Loucy (cell line): Measurements from ENCODE around the gene MRPL19.

Experiments
- H2AFZ ChIP-seq: fragments of 200-600 bp; sonication (generic); 2 replicates; pipeline ENCODE4 v1.6.0; 2016; ENCODE audit warnings: antibody characterized with exemption, mild to moderate bottlenecking, low read length, moderate library complexity
- H3F3A ChIP-seq: fragments of 200-600 bp; 2 replicates; pipeline ENCODE4 v1.6.0; 2016; ENCODE audit warnings: antibody characterized with exemption, low read depth, mild to moderate bottlenecking
- H3K27me3 ChIP-seq: fragments of 200-600 bp; sonication (generic); 2 replicates; pipeline ENCODE4 v1.6.1; 2014; ENCODE audit warnings: low read length, mild to moderate bottlenecking; ENCODE audit not compliant: insufficient read depth, poor library complexity, severe bottlenecking
- H3K36me3 ChIP-seq: fragments of 200-600 bp; sonication (generic); 2 replicates; pipeline ENCODE4 v1.6.1; 2016; ENCODE audit warnings: low read length; ENCODE audit not compliant: insufficient read depth
- H3K4me1 ChIP-seq: fragments of 200-600 bp; sonication (generic); 2 replicates; pipeline ENCODE4 v1.5.1; 2014; ENCODE audit warnings: low read length, mild to moderate bottlenecking; ENCODE audit not compliant: insufficient read depth, poor library complexity, severe bottlenecking
- H3K4me2 ChIP-seq: fragments of 200-600 bp; sonication (generic); 2 replicates; pipeline ENCODE4 v1.6.0; 2014; ENCODE audit warnings: antibody characterized with exemption, low read length, low read depth, mild to moderate bottlenecking; ENCODE audit not compliant: poor library complexity, severe bottlenecking
- H3K4me3 ChIP-seq: fragments of 200-600 bp; sonication (generic); 2 replicates; pipeline ENCODE4 v1.5.1; 2014; ENCODE audit warnings: low read length, mild to moderate bottlenecking, mixed read lengths; ENCODE audit not compliant: poor library complexity, severe bottlenecking
- H3K79me2 ChIP-seq: fragments of 200-600 bp; sonication (generic); 2 replicates; pipeline ENCODE4 v1.6.1; 2014; ENCODE audit warnings: low read length; ENCODE audit not compliant: insufficient read depth
- H3K9ac ChIP-seq: fragments of 200-600 bp; sonication (generic); 2 replicates; pipeline ENCODE4 v1.6.0; 2014; ENCODE audit warnings: mild to moderate bottlenecking, low read depth, low read length, moderate library complexity; ENCODE audit not compliant: poor library complexity, severe bottlenecking
- H3K9me2 ChIP-seq: fragments of 200-600 bp; sonication (generic); replicated peaks from 2 replicates; pipeline ENCODE4 v1.6.1; 2016; ENCODE audit warnings: low read depth, low read length, mixed read lengths
- H3K9me3 ChIP-seq: fragments of 200-600 bp; sonication (generic); 2 replicates; pipeline ENCODE4 v1.6.1; 2014; ENCODE audit warnings: mild to moderate bottlenecking, antibody characterized with exemption, low read length, low read depth; ENCODE audit not compliant: insufficient read depth
- H4K20me1 ChIP-seq: fragments of 200-600 bp; sonication (generic); 2 replicates; pipeline ENCODE4 v1.6.0; 2014; ENCODE audit warnings: antibody characterized with exemption, low read length, mild to moderate bottlenecking; ENCODE audit not compliant: insufficient read depth, poor library complexity, severe bottlenecking
- EZH2phosphoT487 ChIP-seq: fragments of 200-600 bp; IDR thresholded peaks from 2 replicates; pipeline ENCODE4 v1.6.1; 2018; ENCODE audit warnings: antibody characterized with exemption, mild to moderate bottlenecking, moderate library complexity, borderline replicate concordance
- TF ChIP-seq, protein P1 (sequence below): fragments of 200-600 bp; sonication (generic); conservative IDR thresholded peaks from 2 replicates; pipeline ENCODE4 v1.5.1; 2014; ENCODE audit warnings: mild to moderate bottlenecking, antibody characterized with exemption, low read length

The MRPL19 gene

DNA sequence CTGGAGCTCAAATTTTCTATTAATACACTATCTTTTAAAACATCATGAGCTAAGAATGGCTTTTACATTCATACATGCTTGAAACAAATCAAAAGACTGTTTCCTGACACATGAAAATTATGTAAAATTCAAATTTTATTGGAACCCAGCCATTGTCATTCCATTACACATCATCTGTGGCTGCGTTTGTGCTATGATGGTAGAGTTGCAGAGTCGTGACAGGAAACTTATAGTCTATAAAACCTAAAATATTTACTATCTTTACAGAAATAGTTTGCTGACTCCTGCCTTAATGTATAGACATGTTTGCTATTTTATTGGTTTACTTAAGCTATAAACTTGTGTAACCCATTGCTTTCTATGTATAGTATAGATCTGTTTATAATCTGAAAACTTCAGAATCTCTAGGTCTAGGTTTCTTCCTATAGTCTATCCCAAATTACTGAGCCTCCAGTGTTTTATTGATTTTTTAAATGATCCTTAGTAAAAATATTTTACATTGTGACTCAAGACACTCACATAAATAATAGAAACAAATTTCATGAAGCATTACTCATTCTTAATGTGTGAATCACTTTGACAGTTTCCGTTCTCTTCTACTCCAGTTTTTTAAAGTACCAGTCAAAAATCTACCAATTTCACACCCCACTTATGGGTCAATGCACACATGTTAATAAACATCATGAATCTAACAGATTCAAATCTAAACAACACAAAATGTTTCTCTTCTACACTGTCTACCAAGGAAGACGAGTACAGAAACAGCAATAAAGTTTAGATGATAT is 26.4 kb upstream of the MRPL19 start:
- Histone ChIP-seq H4K20me1 (no peaks in the 10 kb centered on the region), H3K4me1 (no peaks in the 10 kb centered on the region), H3K27me3 (no peaks in the 10 kb centered on the region), H3K4me2 (no peak overlapping the region), H3K36me3 (no peaks in the 10 kb centered on the region), H3K9ac (no peak overlapping the region), H3K9me3 (no peaks in the 10 kb centered on the region), H3F3A (no peaks in the 10 kb centered on the region), H3K9me2 (no peaks in the 10 kb centered on the region), H2AFZ (no peak overlapping the region), H3K79me2 (no peaks in the 10 kb centered on the region), H3K4me3 (no peak overlapping the region)
- TF ChIP-seq, protein P1, sequence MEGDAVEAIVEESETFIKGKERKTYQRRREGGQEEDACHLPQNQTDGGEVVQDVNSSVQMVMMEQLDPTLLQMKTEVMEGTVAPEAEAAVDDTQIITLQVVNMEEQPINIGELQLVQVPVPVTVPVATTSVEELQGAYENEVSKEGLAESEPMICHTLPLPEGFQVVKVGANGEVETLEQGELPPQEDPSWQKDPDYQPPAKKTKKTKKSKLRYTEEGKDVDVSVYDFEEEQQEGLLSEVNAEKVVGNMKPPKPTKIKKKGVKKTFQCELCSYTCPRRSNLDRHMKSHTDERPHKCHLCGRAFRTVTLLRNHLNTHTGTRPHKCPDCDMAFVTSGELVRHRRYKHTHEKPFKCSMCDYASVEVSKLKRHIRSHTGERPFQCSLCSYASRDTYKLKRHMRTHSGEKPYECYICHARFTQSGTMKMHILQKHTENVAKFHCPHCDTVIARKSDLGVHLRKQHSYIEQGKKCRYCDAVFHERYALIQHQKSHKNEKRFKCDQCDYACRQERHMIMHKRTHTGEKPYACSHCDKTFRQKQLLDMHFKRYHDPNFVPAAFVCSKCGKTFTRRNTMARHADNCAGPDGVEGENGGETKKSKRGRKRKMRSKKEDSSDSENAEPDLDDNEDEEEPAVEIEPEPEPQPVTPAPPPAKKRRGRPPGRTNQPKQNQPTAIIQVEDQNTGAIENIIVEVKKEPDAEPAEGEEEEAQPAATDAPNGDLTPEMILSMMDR, result no peak
- no peak for TF ChIP-seq EZH2phosphoT487

DNA sequence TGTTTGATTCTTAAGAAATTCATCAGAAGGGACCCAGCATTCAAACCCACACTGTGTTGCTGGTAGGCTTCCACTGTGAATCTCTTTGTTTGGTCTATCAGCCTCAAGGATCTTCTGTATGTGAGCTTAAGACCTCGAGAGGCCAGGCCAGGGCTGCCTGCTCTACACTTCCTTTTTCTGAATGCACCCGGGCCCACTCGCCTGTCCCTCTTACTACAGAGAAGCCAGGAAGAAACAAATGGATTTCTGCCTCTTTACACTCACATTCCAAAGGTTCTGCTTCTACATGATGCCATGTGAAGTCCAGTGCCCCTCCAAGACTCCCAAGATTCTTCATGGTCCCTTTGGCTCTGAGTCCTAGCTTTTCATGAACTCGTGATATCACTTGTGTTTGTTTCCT is 25.4 kb upstream of the MRPL19 start:
- TF ChIP-seq, protein P1, result no peak
- TF ChIP-seq EZH2phosphoT487, result no peak
- no peak overlapping the region for H3K4me2 ChIP-seq
- no peaks in the 10 kb centered on the region for H3K4me1 ChIP-seq
- H4K20me1 ChIP-seq, result no peaks in the 10 kb centered on the region
- H3K27me3 ChIP-seq, result no peaks in the 10 kb centered on the region
- no peaks in the 10 kb centered on the region for H3K9me3 ChIP-seq
- H2AFZ ChIP-seq, result no peak overlapping the region
- H3K9me2 ChIP-seq, result no peaks in the 10 kb centered on the region
- no peaks in the 10 kb centered on the region for H3K36me3 ChIP-seq
- no peak overlapping the region for H3K9ac ChIP-seq
- H3F3A ChIP-seq, result no peaks in the 10 kb centered on the region
- no peaks in the 10 kb centered on the region for H3K79me2 ChIP-seq
- H3K4me3 ChIP-seq, result no peak overlapping the region

DNA sequence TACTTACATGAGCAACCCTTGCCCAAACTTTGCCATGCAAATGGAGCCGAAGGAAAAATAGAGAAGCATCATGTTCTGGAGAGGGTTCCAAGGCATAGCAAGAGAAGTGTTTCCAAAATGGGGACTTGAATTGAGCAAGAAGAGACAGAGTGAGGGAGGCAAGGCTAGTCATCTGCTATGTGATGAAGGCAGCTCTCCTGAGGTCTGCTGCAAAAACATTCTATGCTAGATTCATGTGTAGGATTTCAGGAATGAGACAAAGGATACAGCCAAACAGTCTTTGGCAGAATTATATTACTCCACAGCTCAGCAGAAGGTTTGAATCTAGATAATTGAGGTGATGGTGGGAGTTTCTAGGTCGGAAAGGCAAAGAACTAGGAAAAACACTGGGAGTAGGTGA is 24.1 kb upstream of the MRPL19 start:
- Histone ChIP-seq H4K20me1 (no peaks in the 10 kb centered on the region), H3K36me3 (no peaks in the 10 kb centered on the region), H3K9ac (no peak overlapping the region), H2AFZ (no peak overlapping the region), H3F3A (no peaks in the 10 kb centered on the region), H3K4me3 (no peak overlapping the region), H3K9me2 (no peaks in the 10 kb centered on the region), H3K4me1 (no peaks in the 10 kb centered on the region), H3K79me2 (no peaks in the 10 kb centered on the region), H3K4me2 (no peak overlapping the region), H3K27me3 (no peaks in the 10 kb centered on the region), H3K9me3 (no peaks in the 10 kb centered on the region)
- TF ChIP-seq, protein P1, result no peak
- TF ChIP-seq EZH2phosphoT487, result no peak
